T-helper 22 cell (primary cell): ENCODE data around the gene BEGAIN.

Experiments
- DNase-seq: peaks from one replicate; pipeline ENCODE4 v3.0.0-alpha.2; 2020; ENCODE audit warnings: low read depth

The BEGAIN gene

GRCh38 chr14:100581228-100582145, 5.7 kb downstream of the BEGAIN start:
- DNase-seq = no peak

- no peak for DNase-seq
Measured at GRCh38 chr14:100580316-100581227, 6.6 kb downstream of the BEGAIN start.

- DNase-seq = no peak
Measured at GRCh38 chr14:100578552-100578951, 8.7 kb downstream of the BEGAIN start.

GRCh38 chr14:100577986-100578431, 9.2 kb downstream of the BEGAIN start:
- no peak for DNase-seq

GRCh38 chr14:100577321-100577985, 9.8 kb downstream of the BEGAIN start:
- no peak for DNase-seq

- DNase-seq = no peak
Measured at GRCh38 chr14:100576091-100577085, 10.8 kb downstream of the BEGAIN start.

GRCh38 chr14:100575266-100575995, 11.8 kb downstream of the BEGAIN start:
- no peak for DNase-seq

- no peak for DNase-seq
Measured at GRCh38 chr14:100574642-100575031, 12.6 kb downstream of the BEGAIN start.

GRCh38 chr14:100573757-100574641, 13.2 kb downstream of the BEGAIN start:
- DNase-seq = no peak

- no peak for DNase-seq
Measured at GRCh38 chr14:100573002-100573756, 14.0 kb downstream of the BEGAIN start.

GRCh38 chr14:100572543-100572942, 14.7 kb downstream of the BEGAIN start:
- DNase-seq = no peak

- DNase-seq = no peak
Measured at GRCh38 chr14:100571837-100572236, 15.4 kb downstream of the BEGAIN start.

- DNase-seq = no peak
Measured at GRCh38 chr14:100570726-100571454, 16.3 kb downstream of the BEGAIN start.

GRCh38 chr14:100569734-100570286, 17.4 kb downstream of the BEGAIN start:
- DNase-seq = no peak

GRCh38 chr14:100568998-100569733, 18.1 kb downstream of the BEGAIN start:
- DNase-seq = no peak

GRCh38 chr14:100568164-100568997, 18.8 kb downstream of the BEGAIN start:
- DNase-seq = no peak
